Keratinocyte (primary cell): ENCODE measurements around the gene ERG.

Source experiments
- EZH2 ChIP-seq: IDR thresholded peaks from one replicate; pipeline ENCODE4 v1.6.1; 2012; ENCODE audit warnings: inconsistent platforms, mild to moderate bottlenecking, low read length, moderate library complexity
- TF ChIP-seq, protein P1 (sequence below), 3 experiments: IDR thresholded peaks in 1 of 3; conservative IDR thresholded peaks in 1 of 3; optimal IDR thresholded peaks in 1 of 3; 2 replicates in 2 of 3; 3 replicates in 1 of 3; pipeline versions ENCODE3 to v1.5.1; 2011; ENCODE audit warnings: low read length in 3 of 3, mild to moderate bottlenecking in 3 of 3, moderate library complexity in 2 of 3, control low read depth in 1 of 3, inconsistent platforms in 1 of 3; ENCODE audit not compliant: insufficient read depth in 2 of 3; ENCODE audit errors: extremely low read depth in 1 of 3

DNA sequence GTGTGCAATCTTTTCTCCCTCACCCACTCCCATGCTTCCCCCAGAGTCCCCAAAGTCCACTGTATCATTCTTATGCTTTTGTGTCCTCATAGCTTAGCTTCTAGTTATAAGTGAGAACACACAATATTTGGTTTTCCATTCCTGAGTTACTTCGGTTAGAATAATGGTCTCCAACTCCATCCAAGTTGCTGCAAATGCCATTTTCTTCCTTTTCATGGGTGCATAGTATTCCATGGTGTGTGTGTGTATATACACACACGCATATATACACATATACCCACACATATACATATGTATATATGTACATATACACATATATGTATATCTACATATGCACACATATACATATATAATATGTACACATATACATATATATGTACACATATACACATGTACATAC, 69.3 kb downstream of the ERG start:
- TF ChIP-seq, protein P1, sequence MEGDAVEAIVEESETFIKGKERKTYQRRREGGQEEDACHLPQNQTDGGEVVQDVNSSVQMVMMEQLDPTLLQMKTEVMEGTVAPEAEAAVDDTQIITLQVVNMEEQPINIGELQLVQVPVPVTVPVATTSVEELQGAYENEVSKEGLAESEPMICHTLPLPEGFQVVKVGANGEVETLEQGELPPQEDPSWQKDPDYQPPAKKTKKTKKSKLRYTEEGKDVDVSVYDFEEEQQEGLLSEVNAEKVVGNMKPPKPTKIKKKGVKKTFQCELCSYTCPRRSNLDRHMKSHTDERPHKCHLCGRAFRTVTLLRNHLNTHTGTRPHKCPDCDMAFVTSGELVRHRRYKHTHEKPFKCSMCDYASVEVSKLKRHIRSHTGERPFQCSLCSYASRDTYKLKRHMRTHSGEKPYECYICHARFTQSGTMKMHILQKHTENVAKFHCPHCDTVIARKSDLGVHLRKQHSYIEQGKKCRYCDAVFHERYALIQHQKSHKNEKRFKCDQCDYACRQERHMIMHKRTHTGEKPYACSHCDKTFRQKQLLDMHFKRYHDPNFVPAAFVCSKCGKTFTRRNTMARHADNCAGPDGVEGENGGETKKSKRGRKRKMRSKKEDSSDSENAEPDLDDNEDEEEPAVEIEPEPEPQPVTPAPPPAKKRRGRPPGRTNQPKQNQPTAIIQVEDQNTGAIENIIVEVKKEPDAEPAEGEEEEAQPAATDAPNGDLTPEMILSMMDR (optimal IDR thresholded peaks at IDR 0.05 in 1 of 3, IDR thresholded peaks at IDR 0.05 in 1 of 3, conservative IDR thresholded peaks at IDR 0.05 in 1 of 3; ENCODE audit: extremely low read depth in 1 of 3, insufficient read depth in 2 of 3, low read length in 3 of 3): no peak
- no peak for TF ChIP-seq EZH2
